Smooth muscle cell (in vitro differentiated cells): ENCODE data around the gene MAP1LC3B. TPM values are rescaled to one million over a fixed set of nuclear protein-coding genes. Genes with fewer than 3 reads are reported as not detected.

Experiments
- DNase-seq: peaks from one replicate; lab custom pipeline; 2025; ENCODE audit not compliant: unreplicated experiment; lab: John Stamatoyannopoulos, UW
- H2AFZ ChIP-seq: fragments of 200-600 bp; sonication (generic); 2 replicates; pipeline ENCODE4 v1.6.0; 2016; ENCODE audit warnings: antibody characterized with exemption, low read depth, mild to moderate bottlenecking
- H3F3A ChIP-seq: fragments of 200-600 bp; sonication (generic); 2 replicates; pipeline ENCODE4 v1.6.0; 2017; ENCODE audit warnings: antibody characterized with exemption, low read depth
- H3K27ac ChIP-seq: fragments of 200-600 bp; sonication (generic); 2 replicates; pipeline ENCODE4 v1.5.1; 2016; ENCODE audit warnings: low read depth, mild to moderate bottlenecking
- H3K27me3 ChIP-seq: fragments of 200-600 bp; sonication (generic); 2 replicates; pipeline ENCODE4 v1.6.1; 2016; ENCODE audit warnings: low read depth, mild to moderate bottlenecking
- H3K36me3 ChIP-seq: fragments of 200-600 bp; sonication (generic); 2 replicates; pipeline ENCODE4 v1.5.1; 2016; ENCODE audit warnings: low read depth
- H3K4me1 ChIP-seq: fragments of 200-600 bp; sonication (generic); 2 replicates; pipeline ENCODE4 v1.5.1; 2016; ENCODE audit warnings: low read depth
- H3K4me2 ChIP-seq: fragments of 200-600 bp; sonication (generic); 2 replicates; pipeline ENCODE4 v1.6.0; 2016; ENCODE audit warnings: mild to moderate bottlenecking
- H3K4me3 ChIP-seq: fragments of 200-600 bp; sonication (generic); 2 replicates; pipeline ENCODE4 v1.5.1; 2016; ENCODE audit warnings: mild to moderate bottlenecking
- H3K79me2 ChIP-seq: fragments of 200-600 bp; sonication (generic); 2 replicates; pipeline ENCODE4 v1.6.0; 2016; ENCODE audit warnings: low read depth, mild to moderate bottlenecking
- H3K9ac ChIP-seq: fragments of 200-600 bp; sonication (generic); 2 replicates; pipeline ENCODE4 v1.6.0; 2016; ENCODE audit warnings: low read depth
- H3K9me3 ChIP-seq: fragments of 200-600 bp; sonication (generic); replicated peaks from 2 replicates; pipeline ENCODE4 v1.5.1; 2016; ENCODE audit warnings: low read depth
- H4K20me1 ChIP-seq: fragments of 200-600 bp; sonication (generic); 2 replicates; pipeline ENCODE4 v1.6.0; 2016; ENCODE audit warnings: low read depth
- CTCF ChIP-seq: fragments of 200-600 bp; sonication (generic); IDR thresholded peaks from 2 replicates; pipeline ENCODE4 v1.5.1; 2017; ENCODE audit warnings: borderline replicate concordance, mild to moderate bottlenecking, antibody characterized with exemption; ENCODE audit not compliant: insufficient read depth, poor library complexity, severe bottlenecking
- WGBS: methylation state at CpG from one replicate; pipeline ENCODE4 v1.1.7; 2016; ENCODE audit warnings: low lambda C conversion rate; 5-methylcytosine and 5-hydroxymethylcytosine counted together
- polyA plus RNA-seq: library from polyadenylated mRNA; unstranded; fragments of >200 nt; fragmentation: Nextera tagmentation; extraction: Ambion mirVana; gene quantifications from 2 replicates; pipeline ENCODE4 v1.2.1, GENCODE V29; 2016
- total RNA-seq: library from RNA; depleted of rRNA; stranded (reverse); fragments of >200 nt; gene quantifications from 2 replicates; pipeline ENCODE4 v1.2.3, GENCODE V29; 2014

Gene MAP1LC3B
- total and polyA plus RNA-seq, 2 experiments from 2014 or later = 77.5 to 107 TPM

- no peaks in the 10 kb centered on the region for H3K36me3 ChIP-seq
- DNase-seq = no peak
- 96% methylated on average over 25 of the region's 25 CpGs for WGBS
- H3K79me2 ChIP-seq = no peaks in the 10 kb centered on the region
- H3K4me3 ChIP-seq = no peak overlapping the region
- no peak overlapping the region for H2AFZ ChIP-seq
- no peak for TF ChIP-seq CTCF
- no peaks in the 10 kb centered on the region for H3K27me3 ChIP-seq
- H4K20me1 ChIP-seq = peaks cover 40% of the 10 kb centered on the region
- no peaks in the 10 kb centered on the region for H3F3A ChIP-seq
- no peak overlapping the region for H3K9ac ChIP-seq
- no peak overlapping the region for H3K27ac ChIP-seq
- no peaks in the 10 kb centered on the region for H3K4me1 ChIP-seq
- no peaks in the 10 kb centered on the region for H3K9me3 ChIP-seq
- no peak overlapping the region for H3K4me2 ChIP-seq
Observed at GRCh38 chr16:87420026-87421002, 28.2 kb downstream of the MAP1LC3B start.

GRCh38 chr16:87421003-87421912 lies 29.1 kb downstream of the MAP1LC3B start:
- DNase-seq = no peak
- no peaks in the 10 kb centered on the region for H3F3A ChIP-seq
- H3K4me3 ChIP-seq = no peak overlapping the region
- H3K27ac ChIP-seq = no peak overlapping the region
- TF ChIP-seq CTCF = no peak
- H3K79me2 ChIP-seq = no peaks in the 10 kb centered on the region
- H4K20me1 ChIP-seq = peaks cover 50% of the 10 kb centered on the region
- 98% methylated on average over 25 of the region's 25 CpGs for WGBS
- no peaks in the 10 kb centered on the region for H3K9me3 ChIP-seq
- no peak overlapping the region for H2AFZ ChIP-seq
- no peaks in the 10 kb centered on the region for H3K27me3 ChIP-seq
- H3K36me3 ChIP-seq = no peaks in the 10 kb centered on the region
- no peak overlapping the region for H3K4me2 ChIP-seq
- H3K4me1 ChIP-seq = no peaks in the 10 kb centered on the region
- H3K9ac ChIP-seq = no peak overlapping the region

GRCh38 chr16:87422106-87422505 lies 30.0 kb downstream of the MAP1LC3B start:
- WGBS = 98% methylated on average over 11 of the region's 11 CpGs
- no peaks in the 10 kb centered on the region for H3F3A ChIP-seq

More at GRCh38 chr16:87422106-87422505, 30.0 kb downstream of the MAP1LC3B start:
- Histone ChIP-seq H3K9ac (no peak overlapping the region), H3K27me3 (no peaks in the 10 kb centered on the region), H3K9me3 (no peaks in the 10 kb centered on the region), H4K20me1 (peaks cover 56% of the 10 kb centered on the region), H3K4me1 (no peaks in the 10 kb centered on the region), H3K36me3 (no peaks in the 10 kb centered on the region), H2AFZ (no peak overlapping the region), H3K4me2 (no peak overlapping the region), H3K27ac (no peak overlapping the region), H3K79me2 (no peaks in the 10 kb centered on the region), H3K4me3 (no peak overlapping the region)
- no peak for TF ChIP-seq CTCF
- DNase-seq = no peak
